Measurements from ENCODE around the gene C6orf52.

C6orf52 gene

GRCh38 chr6:10655508-10656055 lies 38.8 kb downstream of the C6orf52 start:
- DNase-seq (ENCODE audit: low read depth in 3 of 3): peak in 1 of 3 experiments; percentile 12

- DNase-seq (ENCODE audit: low read depth in 3 of 3): no peak
Measured at GRCh38 chr6:10644225-10644624, 50.2 kb downstream of the C6orf52 start.

DNA sequence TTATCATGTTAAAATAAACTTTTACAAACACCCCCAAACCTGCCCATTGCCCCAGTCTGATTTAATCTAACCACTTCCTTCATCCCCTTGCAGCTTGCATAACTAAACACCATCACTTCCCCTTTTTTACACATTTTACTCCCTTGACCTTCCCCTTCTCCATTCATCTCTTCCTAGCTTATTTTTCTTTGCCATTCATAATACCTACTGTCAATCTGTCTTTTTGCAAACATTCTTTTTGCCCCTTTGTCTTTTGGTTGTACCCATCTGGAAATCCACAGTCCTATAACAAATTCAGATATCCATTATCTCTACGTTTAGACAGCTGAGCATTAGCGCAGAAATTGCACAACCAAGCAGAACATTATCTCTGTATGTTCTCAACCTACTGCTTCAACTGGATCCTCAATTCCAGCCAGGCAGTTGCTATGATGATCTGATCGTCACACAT lies 51.2 kb downstream of the C6orf52 start:
- DNase-seq (ENCODE audit: low read depth in 3 of 3): no peak

GRCh38 chr6:10641528-10641927 lies 52.9 kb downstream of the C6orf52 start:
- DNase-seq (ENCODE audit: low read depth in 3 of 3): no peak

DNA sequence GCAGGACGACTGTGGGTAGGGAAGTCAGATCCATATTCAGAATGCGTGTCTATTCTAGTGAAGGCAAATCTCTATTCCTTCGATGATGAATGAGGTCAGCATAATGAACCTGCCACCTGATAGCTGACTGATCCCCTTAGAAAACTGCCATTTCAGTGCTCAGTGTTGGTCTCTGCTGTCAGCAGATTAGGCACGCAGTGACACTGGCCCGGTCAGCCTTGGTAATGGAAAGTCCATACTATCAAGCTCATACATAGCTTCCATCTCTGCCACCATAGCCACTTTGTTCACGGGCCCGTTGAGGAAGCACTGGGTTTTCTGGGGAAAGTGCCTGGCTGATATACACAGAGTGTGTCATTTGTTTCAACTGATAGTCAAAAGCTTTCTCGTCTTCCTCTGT lies 54.0 kb downstream of the C6orf52 start:
- no peak for DNase-seq (ENCODE audit: low read depth in 3 of 3)

GRCh38 chr6:10633216-10633615 lies 61.2 kb downstream of the C6orf52 start:
- no peak for DNase-seq (ENCODE audit: low read depth in 3 of 3)

GRCh38 chr6:10630178-10630577 lies 64.2 kb downstream of the C6orf52 start:
- no peak for DNase-seq (ENCODE audit: low read depth in 3 of 3)

GRCh38 chr6:10627800-10628199 lies 66.6 kb downstream of the C6orf52 start:
- DNase-seq (ENCODE audit: low read depth in 3 of 3): no peak

DNA sequence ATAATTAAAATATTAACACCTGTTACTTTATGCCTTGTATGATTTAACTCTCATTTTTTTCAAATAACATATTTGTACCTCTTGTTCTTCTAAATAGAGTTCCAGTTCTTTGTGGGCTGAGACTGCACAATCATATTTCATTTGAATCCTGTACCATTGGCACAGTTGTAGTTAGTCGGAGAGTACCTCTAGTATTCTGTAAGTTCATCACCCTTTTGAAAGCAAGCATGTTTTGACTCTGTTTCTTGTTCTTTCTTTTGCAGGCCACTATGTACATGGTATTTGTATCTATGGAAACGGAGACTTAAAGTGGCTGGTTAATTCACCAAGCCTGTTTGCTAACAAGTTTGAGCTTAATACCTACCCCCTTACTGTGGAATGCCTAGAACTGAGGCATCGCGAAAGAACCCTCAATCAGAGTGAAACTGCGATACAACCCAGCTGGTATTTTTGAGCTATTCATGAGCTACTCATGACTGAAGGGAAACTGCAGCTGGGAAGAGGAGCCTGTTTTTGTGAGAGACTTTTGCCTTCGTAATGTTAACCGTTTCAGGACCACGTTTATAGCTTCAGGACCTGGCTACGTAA lies 68.2 kb downstream of the C6orf52 start:
- DNase-seq (ENCODE audit: low read depth in 3 of 3): no peak

- DNase-seq (ENCODE audit: low read depth in 3 of 3): no peak
Measured at GRCh38 chr6:10624836-10625235, 69.6 kb downstream of the C6orf52 start.

- no peak for DNase-seq (ENCODE audit: low read depth in 3 of 3)
Measured at GRCh38 chr6:10621847-10622246, 72.6 kb downstream of the C6orf52 start.

All from stimulated activated CD4-positive, alpha-beta T cell treated with anti-CD3 and anti-CD28 coated beads, TNF-alpha, amount 100 ng/mL, for 24 hours (primary cell).